Mesodermal cell (in vitro differentiated cells): Measurements from ENCODE around the gene ANKS6. TPM values are rescaled to one million over a fixed set of nuclear protein-coding genes. Genes with fewer than 3 reads are reported as not detected.
A peak's percentile ranks its signal among the peaks of the same experiment; 100 is the strongest.

Source experiments
- H3K27ac ChIP-seq: 2 replicates; pipeline ENCODE4 v1.7.0; 2013; ENCODE audit warnings: mild to moderate bottlenecking, low read depth, low read length, moderate library complexity; ENCODE audit not compliant: severe bottlenecking
- H3K36me3 ChIP-seq: 2 replicates; pipeline ENCODE4 v1.7.1; 2013; ENCODE audit warnings: mild to moderate bottlenecking, low read length, moderate library complexity; ENCODE audit not compliant: control insufficient read depth, insufficient read depth
- H3K4me1 ChIP-seq: one replicate; pipeline ENCODE4 v1.7.1; 2013; ENCODE audit warnings: mild to moderate bottlenecking, low read length; ENCODE audit not compliant: insufficient read depth, control insufficient read depth, poor library complexity, severe bottlenecking
- H3K4me3 ChIP-seq: 2 replicates; pipeline ENCODE4 v1.7.0; 2013; ENCODE audit warnings: low read length, control low read depth, mild to moderate bottlenecking; ENCODE audit not compliant: insufficient read depth, poor library complexity, severe bottlenecking; ENCODE audit errors: extremely low read depth
- H3K9me3 ChIP-seq: 2 replicates; pipeline ENCODE4 v1.7.1; 2013; ENCODE audit warnings: mild to moderate bottlenecking, low read length, moderate library complexity; ENCODE audit not compliant: control insufficient read depth
- WGBS, 2 experiments: methylation state at CpG; one replicate each; pipeline ENCODE4 v1.1.5; 2013; ENCODE audit warnings: missing lambda C conversion rate in 2 of 2; ENCODE audit not compliant: insufficient coverage in 2 of 2; 5-methylcytosine and 5-hydroxymethylcytosine counted together
- polyA plus RNA-seq, 2 experiments: library from polyadenylated mRNA; stranded (reverse); fragments of 50-300 nt; gene quantifications; one replicate each; pipeline ENCODE4 v1.2.3, GENCODE V29; 2013

ANKS6 gene
- polyA plus RNA-seq (2013, experiment 1 of 2) = 23.0 TPM
- polyA plus RNA-seq (2013, experiment 2 of 2) = 21.8 TPM

DNA sequence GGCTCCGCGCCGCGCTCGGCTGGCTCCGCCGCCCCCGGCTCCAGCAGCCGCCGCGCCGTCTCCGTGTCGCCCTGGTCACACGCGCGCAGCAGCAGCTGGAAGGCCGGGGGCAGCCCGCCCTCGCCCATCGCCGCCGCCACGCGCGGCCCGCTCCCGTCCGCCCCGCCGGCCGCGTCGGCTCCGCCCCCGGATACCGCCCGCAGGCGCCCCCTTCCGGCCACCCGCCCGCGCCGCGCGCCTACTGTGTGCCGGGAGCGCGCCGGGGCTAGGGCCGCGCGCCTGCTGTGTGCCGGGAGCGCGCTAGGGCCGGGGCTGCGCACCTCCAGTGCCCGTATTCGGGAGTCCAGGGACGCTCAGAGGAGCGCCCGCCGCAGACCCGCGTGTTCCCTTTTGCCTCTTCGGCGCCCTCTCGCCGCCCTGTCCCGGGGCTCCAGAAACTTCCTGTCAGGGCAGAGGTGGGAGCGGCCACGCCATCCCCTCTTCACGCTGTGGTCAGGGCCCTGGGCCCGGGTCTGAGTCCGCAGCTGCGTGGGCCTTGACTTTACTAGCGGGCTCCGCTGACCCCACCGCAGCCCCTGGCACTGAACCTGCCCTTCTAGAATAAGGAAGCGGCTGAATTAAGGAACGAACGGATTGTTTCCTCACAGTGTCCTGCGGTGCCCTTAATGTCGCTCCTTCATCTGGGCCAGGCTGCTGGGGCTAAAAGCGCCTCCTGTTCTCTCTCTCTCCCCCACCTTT lies at the start of gene ANKS6:
TSS of gene ANKS6 (minus strand) at position 192 of the 738 bp plus-strand sequence. CDS start at position 128, 64 bp downstream.
- Histone ChIP-seq H3K9me3 (peaks cover 14% of the 10 kb centered on the region), H3K27ac (no peak within 1 kb of the TSS), H3K4me1 (peaks cover 9% of the 10 kb centered on the region), H3K4me3 (peak within 1 kb of the TSS; percentile 65), H3K36me3 (no peaks in the 10 kb centered on the region)
- 4 to 8% methylated on average over 67 to 84 of the region's 86 CpGs for WGBS, 2 experiments

- no peak overlapping the region for H3K4me3 ChIP-seq
- H3K36me3 ChIP-seq = no peaks in the 10 kb centered on the region
- WGBS, 2 experiments = 86 to 96% methylated on average over 2 to 4 of the region's 5 CpGs
- H3K9me3 ChIP-seq = no peaks in the 10 kb centered on the region
- no peaks in the 10 kb centered on the region for H3K4me1 ChIP-seq
- no peak overlapping the region for H3K27ac ChIP-seq
Observed at GRCh38 chr9:98846081-98846480, 49.7 kb upstream of the ANKS6 start.

- no peak overlapping the region for H3K4me3 ChIP-seq
- H3K27ac ChIP-seq = no peak overlapping the region
- 94% methylated on average over 3 of the region's 7 CpGs; no CpG with 5 or more reads in 1 of the 2 experiments for WGBS, 2 experiments
- H3K36me3 ChIP-seq = no peaks in the 10 kb centered on the region
- H3K4me1 ChIP-seq = no peaks in the 10 kb centered on the region
- no peaks in the 10 kb centered on the region for H3K9me3 ChIP-seq
Observed at GRCh38 chr9:98842510-98842909, 46.2 kb upstream of the ANKS6 start.

DNA sequence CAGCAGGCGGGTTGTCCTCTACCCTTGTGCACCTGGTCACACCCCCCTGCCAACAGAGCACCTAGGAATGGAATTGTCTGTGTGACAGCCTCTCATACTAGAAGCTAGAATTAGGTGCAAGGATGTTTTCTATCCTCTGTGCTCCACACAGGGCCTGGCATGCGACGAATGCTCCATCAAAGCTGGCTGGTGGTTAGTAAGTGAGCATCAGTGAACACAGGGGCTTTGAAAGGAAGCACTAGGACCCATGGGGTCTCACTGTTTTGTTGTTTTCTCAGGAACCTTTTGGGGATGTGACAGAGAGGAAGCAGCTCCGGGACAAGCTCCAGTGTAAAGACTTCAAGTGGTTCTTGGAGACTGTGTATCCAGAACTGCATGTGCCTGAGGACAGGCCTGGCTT lies 43.4 kb upstream of the ANKS6 start:
- Histone ChIP-seq H3K9me3 (no peaks in the 10 kb centered on the region), H3K4me1 (no peaks in the 10 kb centered on the region), H3K27ac (no peak overlapping the region), H3K36me3 (no peaks in the 10 kb centered on the region), H3K4me3 (no peak overlapping the region)
- 69 to 81% methylated on average over 2 to 3 of the region's 4 CpGs for WGBS, 2 experiments

- H3K9me3 ChIP-seq = no peaks in the 10 kb centered on the region
- no peak overlapping the region for H3K27ac ChIP-seq
- H3K4me3 ChIP-seq = no peak overlapping the region
- 95 to 97% methylated on average over 2 to 4 of the region's 6 CpGs for WGBS, 2 experiments
- no peaks in the 10 kb centered on the region for H3K4me1 ChIP-seq
- no peaks in the 10 kb centered on the region for H3K36me3 ChIP-seq
Observed at GRCh38 chr9:98838868-98839565, 42.7 kb upstream of the ANKS6 start.

DNA sequence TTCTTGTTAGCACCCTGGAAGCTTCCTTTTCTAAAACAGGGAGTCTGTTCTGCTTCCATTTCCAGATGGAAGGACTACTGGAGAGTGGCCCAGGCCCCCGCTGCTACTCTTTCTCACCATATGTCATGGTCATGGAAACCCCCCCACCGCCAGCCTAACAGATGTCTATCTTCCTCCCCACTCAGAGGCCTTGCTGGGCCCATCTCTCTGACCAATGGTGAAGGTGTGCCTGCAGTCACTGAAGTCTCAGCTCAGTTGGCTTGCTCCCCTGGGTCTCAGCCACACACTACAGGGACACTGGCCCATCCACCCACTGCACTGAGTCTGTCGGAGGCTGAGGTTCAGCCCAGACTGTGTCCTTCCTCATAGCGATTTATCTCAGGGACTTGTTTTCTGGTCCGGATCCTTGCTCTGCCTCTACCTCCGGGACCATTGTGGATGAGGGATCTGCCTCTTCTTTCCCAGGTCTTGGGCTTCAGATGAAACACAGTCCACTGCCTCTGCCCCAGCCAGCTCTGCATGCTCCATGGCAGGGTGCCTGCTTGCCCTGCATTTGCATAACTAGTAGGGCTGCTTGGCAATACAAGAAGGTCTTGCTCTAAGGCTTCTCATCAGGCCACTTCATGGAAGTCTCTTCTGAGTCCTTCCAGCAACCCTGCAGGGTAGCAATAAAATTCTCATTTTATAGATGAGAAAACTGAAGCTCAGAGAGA lies 42.0 kb upstream of the ANKS6 start:
- no peaks in the 10 kb centered on the region for H3K9me3 ChIP-seq
- 98% methylated on average over 5 to 6 of the region's 6 CpGs for WGBS, 2 experiments
- H3K4me1 ChIP-seq = no peaks in the 10 kb centered on the region
- H3K36me3 ChIP-seq = no peaks in the 10 kb centered on the region
- H3K27ac ChIP-seq = no peak overlapping the region
- no peak overlapping the region for H3K4me3 ChIP-seq

- Histone ChIP-seq H3K36me3 (no peaks in the 10 kb centered on the region), H3K4me1 (no peaks in the 10 kb centered on the region), H3K27ac (no peak overlapping the region), H3K9me3 (no peaks in the 10 kb centered on the region), H3K4me3 (no peak overlapping the region)
- WGBS, 2 experiments = 86 to 100% methylated on average over 3 to 4 of the region's 4 CpGs
Observed at GRCh38 chr9:98837516-98837915, 41.2 kb upstream of the ANKS6 start.

- no peak overlapping the region for H3K27ac ChIP-seq
- 100% methylated on average over 2 to 3 of the region's 4 CpGs for WGBS, 2 experiments
- no peaks in the 10 kb centered on the region for H3K9me3 ChIP-seq
- H3K36me3 ChIP-seq = no peaks in the 10 kb centered on the region
- H3K4me3 ChIP-seq = no peak overlapping the region
- no peaks in the 10 kb centered on the region for H3K4me1 ChIP-seq
Observed at GRCh38 chr9:98836206-98836605, 39.9 kb upstream of the ANKS6 start.

DNA sequence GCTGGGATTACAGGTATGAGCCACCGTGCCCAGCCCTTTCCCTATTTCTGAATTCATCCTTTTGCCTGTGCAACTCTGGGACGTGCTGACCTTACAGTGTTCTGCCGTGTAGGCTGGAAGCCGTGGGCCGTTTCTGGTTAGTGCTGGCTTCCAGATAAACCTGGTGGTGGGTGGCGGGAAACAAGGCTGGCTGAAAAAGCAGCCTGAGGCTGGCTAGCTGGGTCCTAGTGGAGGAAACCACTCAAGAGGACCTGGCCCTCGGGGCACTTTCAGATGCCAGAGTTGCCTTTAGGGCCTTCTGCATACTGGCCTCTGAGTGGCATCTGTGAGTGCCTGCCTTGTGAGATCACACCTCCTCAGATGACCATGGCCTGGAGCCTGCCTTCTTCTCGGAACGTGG lies 38.0 kb upstream of the ANKS6 start:
- WGBS, 2 experiments = 81 to 92% methylated on average over 7 to 8 of the region's 9 CpGs
- H3K4me3 ChIP-seq = no peak overlapping the region
- H3K9me3 ChIP-seq = no peaks in the 10 kb centered on the region
- no peak overlapping the region for H3K27ac ChIP-seq
- no peaks in the 10 kb centered on the region for H3K36me3 ChIP-seq
- no peaks in the 10 kb centered on the region for H3K4me1 ChIP-seq

DNA sequence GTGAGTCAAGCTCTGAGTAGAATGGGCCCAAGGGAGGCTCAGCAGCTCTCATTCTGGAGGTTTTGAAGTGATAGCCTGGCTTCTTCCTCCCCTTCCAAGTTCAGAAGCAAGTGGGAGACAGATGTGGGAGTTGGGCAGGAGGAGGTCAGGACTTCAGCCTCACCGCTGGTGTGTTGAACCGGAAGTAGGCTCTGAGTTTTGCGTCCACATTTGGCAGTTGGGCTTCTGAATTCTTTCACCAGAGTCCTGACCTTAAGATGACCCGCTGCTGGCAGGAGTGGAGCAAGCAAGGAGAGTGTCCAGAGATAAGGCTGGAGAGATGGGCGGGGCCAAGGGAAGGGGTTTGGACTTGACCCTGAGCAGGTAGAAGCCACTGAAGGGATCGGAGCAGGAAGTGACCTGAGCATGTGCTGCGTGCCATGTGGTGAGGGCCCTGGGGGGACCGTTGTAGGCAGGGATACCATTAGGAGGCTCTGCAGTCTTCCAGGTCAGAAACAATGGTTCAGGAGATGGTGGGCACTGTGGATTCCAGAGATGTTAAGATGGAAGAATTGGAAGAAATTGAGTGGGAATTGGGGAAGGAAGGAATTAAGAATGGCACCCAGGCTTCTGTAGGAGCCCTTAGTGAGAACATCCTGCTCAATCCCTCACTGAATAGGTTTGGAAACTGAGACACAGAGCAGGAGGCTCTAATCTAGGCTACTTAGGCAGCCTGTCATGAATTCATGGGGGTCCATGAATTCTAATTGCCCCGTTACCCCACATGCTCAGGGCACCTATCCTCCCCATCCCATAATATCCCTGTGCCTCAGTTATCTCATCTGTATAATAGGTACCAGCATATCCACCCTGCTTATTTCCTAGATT lies 37.0 kb upstream of the ANKS6 start:
- no peaks in the 10 kb centered on the region for H3K9me3 ChIP-seq
- no peak overlapping the region for H3K4me3 ChIP-seq
- H3K27ac ChIP-seq = no peak overlapping the region
- no peaks in the 10 kb centered on the region for H3K4me1 ChIP-seq
- H3K36me3 ChIP-seq = no peaks in the 10 kb centered on the region
- WGBS, 2 experiments = 90 to 95% methylated on average over 9 of the region's 9 CpGs
